Stimulated activated CD8-positive, alpha-beta memory T cell treated with anti-CD3 and anti-CD28 coated beads, Interleukin-4, amount 100 ng/mL, for 1 hour (primary cell): ENCODE data around the gene SMIM5.
"Not testable (repeated sequence)": the region's sequence is repeated elsewhere in the genome, so short reads cannot be mapped to it uniquely, and the experiment has no call there.

Experiments
- DNase-seq, 2 donors: peaks; one replicate each; pipeline ENCODE4 v3.0.0-alpha.2; 2020; ENCODE audit warnings: low read depth in 2 of 2, low spot score in 1 of 2

The SMIM5 gene

DNA sequence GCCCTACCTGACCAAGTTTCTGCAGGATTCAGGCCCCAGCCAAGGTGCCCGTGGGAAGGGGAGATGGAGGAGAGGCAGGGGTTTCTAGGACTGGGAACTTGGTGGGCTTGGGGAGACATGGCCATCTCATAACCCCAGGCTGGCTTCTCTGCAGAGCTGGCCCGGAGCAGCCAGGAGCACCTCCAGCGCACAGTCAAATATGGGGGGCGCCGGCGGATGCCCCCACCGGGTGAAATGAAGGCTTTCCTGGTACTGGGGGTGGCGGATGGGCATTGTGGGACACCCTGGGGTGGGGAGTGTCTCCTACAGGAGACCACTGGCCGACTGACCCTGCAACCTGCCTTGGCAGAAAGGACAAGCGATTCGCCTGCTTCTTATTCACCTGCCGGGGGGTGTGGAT, 9.2 kb upstream of the SMIM5 start:
- no peak for DNase-seq

DNA sequence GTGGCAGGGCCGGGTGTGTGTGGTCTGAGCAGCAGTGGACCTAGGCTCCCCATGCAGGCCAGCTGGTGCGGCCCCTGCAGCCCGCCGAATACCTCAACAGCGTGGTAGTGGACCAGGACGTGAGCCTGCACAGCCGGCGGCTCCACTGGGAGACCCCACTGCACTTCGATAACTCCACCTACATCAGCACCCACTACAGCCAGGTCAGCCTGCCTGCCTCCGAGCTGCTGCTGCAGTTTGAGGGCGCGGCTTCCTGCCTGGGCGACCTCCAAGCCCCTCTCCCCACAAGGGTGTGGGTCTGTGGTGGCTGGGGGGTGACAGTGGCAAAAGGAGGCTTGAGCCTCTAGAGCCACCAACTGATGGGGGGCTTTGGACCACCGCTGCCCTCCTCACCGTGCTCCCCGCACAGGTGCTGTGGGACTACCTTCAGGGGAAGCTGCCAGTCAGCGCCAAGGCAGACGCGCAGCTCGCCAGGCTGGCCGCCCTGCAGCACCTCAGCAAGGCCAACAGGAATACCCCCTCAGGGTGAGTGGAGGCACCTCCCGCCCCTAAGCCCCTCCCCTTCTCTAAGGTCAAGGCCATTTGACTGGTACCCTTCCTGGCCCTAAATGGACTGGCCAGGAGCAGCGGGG, 8.4 kb upstream of the SMIM5 start:
- DNase-seq, result no peak

GRCh38 chr17:75625813-75626486, 7.3 kb upstream of the SMIM5 start:
- DNase-seq, result no peak

DNA sequence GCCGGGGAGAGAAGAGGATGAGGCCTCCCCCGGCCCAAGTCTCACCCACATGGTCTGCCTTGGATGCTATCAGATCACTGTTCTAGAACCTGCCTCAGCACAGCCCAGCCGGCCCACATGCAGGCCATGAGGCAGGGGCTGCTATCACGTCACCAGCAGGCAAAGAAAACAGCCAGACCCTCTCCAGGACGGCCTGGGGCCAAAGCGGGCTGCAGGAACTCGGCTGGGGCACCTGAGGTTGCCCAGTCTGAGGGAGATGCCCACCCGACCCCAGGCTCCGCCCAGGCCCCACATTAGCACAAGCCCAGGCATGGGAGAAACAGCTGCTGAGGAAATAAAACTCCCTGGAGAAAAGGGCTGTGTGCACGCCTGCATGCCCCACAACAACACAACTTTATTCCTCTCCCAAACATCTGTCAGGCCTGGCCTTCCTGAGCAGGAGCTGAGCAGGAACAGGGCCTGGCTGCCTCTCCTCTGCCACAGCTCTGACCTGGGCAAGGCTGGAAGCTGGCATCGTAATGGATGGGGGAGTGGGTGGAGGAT, 6.7 kb upstream of the SMIM5 start:
- DNase-seq, result no peak

- DNase-seq, result no peak
Observed at GRCh38 chr17:75627094-75627493, 6.1 kb upstream of the SMIM5 start.

- DNase-seq, result no peak
Observed at GRCh38 chr17:75628425-75628824, 4.8 kb upstream of the SMIM5 start.

DNA sequence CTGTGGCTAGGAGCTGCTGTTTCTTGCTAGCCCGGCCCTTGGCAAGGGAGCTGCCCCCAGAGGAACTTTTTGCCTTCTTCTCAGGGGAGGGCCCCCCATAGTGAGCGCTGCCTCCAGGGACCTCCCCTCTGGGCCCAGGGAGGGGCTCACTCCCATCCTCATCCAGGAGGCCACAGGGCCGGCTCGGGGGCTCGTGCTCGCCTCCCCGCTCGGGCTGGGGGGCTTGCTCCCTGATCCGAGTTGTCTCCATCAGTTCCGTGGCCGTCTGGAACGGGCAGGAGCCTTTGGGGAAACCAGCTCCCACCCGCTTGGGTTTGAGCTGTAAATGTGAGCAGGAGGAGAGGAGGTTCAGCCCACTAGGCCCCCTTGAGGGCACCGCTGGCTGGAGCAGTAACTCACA, 4.1 kb upstream of the SMIM5 start:
- DNase-seq, result no peak

DNA sequence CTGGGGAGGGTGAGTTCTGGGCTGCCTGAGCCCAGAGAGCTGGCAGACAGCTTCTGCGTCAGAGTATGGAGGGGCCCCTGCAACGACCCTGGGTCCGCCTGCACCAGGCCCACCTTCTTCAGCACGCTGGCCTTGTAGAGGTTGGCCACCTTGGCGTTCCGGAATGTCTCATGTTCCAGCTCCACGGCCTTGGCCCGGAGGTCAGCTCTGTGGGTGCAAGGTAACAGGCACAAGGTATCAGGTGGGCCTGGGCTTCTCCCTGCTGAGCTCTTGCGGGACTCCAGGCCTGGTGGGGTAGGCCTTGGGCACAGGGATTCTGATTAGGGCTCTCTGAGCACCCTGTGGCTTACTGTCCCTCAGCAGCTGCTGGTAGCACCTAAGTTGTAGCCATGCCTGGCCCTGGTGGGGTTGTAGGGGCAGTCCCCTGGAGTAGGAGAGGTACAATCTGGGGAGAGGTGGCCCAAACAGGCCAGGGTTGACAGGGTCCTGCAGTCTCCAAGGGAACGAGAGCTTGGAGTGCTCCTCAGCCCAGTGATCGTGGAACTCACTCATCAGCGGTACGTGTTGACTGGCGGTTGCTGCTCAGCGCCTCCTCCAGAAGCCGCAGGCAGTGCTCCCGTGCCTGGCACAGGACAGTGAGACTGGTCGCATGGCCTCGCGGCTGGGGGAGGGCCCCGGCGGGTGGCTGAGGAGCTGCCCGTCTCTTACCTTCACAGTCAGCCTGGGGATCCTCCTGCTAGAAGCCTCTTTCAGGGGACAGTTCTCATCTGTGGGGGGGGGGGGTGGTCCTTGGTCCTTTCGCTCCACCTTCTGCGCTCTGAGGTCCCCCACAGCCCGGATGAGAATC, 2.9 kb upstream of the SMIM5 start:
- no peak for DNase-seq

- no peak for DNase-seq
Observed at GRCh38 chr17:75631353-75631752, 1.9 kb upstream of the SMIM5 start.

DNA sequence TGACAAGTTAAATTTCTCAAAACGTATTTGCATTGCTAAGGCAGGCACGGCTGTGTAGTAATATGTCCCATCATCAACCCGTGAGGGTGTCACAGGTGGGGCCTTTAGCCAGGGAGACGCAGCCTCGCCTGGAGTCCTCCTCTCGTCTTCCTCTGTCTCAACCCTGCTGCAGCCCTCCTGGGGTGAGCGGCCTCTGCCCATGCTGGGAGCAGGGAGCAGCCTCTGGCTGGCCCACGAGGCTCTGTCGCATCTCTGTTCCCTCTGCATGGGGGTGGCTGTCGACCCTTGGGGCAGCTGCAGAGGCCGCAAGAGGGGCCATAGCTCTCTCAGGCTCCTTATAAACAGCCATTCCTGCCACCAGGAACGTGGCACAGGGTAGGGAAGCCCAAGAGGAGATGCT, 806 bp upstream of the SMIM5 start:
- no peak for DNase-seq

GRCh38 chr17:75633486-75634375, 497 bp downstream of the SMIM5 start:
- peak in 1 of 2 donors; percentile 19 for DNase-seq

DNA sequence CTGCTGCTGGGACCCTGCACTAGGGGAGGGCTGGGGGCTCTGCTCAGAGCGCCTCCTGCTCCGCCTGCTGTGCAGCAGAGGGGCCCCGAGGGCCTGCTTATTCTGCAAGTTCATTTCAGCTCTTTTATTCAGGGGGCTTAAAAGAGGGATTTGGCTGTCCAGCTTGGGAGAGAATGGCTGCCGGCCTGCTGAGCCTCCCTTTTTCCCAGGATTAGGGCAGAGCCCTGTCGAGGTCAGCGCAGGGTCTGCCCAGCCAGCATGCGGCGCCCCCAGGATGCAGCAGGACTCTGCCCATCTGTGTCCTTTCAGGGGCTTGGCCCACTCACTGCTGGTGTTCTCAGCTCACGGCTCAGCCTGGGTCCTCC, 1.1 kb downstream of the SMIM5 start:
- DNase-seq, result no peak

DNA sequence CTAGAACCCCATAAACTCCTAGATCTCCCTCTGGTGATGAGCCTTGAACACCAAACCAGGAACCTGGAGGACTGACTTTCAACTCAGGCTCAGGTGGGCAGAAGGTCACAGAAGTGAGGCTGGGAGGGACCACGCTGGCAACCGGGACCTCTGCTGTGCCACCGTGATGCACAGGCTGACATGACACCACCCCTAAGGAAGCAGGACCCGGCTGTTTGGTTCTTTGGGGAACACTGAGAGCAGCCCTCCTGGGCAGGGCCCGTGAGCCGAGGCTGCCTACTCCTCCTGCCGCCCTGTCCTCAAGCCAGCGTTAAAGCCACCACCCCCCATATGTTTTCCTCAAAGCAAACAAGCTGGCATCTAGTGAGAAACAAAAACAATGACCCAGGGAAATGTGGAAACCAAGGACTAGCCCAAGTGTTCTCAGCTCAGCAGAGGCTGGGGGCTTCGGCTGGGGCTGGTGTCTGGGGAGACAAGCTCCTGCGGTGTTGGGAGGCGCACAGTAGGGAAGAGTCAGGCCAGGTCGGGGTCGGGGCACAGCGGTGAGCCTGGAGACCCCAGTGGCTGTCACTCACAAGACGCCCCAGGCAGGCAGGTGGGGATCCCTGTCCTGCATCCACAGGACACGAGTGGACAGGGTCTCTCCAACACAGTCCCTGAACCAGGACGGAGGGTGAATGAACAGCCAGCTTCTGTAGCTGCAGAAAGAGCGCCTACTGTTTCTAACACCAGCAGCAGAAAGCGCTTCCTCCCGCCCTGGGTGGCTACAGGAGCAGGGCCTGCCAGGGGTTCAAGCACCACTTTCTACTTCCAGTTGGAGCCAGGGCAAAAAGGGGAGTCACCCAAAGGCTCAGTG, 1.7 kb downstream of the SMIM5 start:
- no peak for DNase-seq

GRCh38 chr17:75635610-75636202, 2.5 kb downstream of the SMIM5 start:
- no peak for DNase-seq

DNA sequence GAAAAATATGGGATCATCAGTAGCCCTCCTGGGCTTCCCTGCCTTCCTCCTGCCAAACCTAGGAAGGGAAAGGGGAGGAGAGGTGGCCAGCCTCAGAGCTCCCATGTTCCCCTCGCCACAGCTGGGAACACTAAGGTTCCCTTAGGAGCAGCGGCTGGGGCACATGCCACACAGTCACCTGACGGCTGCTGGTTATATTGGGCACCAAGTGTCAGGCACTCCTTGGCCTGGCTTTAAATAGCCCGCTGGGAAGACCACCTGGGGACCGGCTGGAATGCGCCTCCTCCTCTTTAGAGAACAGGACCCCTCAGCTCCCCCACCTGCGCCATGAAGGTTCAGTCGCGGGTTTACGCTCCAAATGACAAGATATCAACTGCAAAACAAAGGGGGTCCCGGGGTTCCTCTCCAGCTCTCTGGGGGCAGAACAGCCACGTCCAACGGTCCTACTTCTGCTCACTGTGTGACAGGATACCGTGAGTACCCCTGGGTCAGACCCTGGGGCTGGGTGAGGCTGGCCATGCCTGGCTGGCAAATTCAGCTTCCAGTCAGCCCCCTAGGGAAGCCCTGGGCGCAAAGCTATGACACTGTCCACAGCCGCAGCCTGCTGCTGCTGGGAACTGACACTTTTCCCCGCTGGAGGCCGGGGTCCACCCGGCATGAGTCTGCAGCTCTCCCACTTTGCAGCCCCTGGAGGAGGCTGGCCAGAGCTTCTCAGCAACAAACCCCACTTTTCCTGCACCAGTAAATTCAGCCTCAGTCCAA, 3.3 kb downstream of the SMIM5 start:
- no peak for DNase-seq

DNA sequence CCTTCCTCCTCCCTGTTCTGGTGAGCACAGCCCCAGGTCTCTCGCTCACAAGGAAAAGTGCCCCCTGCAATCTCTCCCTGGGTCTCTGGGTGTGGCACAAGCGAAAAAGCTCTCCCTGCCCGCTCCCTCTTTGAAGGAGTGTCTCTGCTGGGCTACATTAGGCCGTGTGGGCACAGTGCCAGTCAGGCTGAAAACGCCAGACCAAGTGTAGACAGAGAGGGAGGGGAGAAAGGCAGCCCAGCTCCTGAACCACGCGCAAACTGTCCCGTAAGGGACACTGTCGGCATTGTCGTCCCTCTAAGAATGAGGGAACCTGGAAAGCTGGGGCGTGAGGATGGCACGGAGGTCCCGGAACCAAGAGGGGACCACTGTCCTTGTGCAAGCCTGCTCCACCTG, 3.9 kb downstream of the SMIM5 start:
- no peak for DNase-seq

DNA sequence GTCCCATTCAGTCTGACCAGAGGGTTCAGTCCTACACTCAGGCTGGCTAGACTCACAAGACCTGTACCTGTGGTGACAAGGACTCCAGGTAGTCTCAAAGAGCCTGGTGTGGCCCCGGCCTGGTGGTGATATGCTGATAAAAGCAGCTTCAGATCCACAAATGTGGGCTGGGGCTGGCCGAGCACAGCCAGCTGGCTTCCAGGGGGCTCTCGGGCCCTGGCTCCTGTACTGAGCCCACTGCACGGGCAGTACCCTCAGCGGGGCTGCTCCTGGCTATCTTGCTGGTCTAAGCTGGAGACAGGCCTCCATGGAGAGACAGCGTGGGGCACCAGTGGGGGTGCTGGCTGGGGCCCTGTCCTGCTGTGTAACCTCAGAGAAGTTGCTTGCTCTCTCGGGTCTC, 4.3 kb downstream of the SMIM5 start:
- DNase-seq, result no peak

DNA sequence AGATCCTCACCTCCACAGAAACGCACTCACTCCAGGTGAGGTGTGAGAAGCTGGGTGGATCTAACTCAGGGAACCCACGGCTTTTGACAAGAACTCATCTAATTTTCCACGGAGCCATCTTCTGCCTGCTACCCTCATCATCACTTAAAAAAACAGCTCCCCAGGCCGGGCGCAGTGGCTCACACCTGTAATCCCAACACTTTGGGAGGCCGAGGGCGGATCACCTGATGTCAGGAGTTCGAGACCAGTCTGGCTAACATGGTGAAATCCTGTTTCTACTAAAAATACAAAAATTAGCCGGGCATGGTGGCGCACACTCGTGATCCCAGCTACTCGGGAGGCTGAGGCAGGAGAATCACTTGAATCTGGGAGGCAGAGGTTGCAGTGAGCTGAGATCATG, 4.8 kb downstream of the SMIM5 start:
- DNase-seq, result not testable (repeated sequence)

DNA sequence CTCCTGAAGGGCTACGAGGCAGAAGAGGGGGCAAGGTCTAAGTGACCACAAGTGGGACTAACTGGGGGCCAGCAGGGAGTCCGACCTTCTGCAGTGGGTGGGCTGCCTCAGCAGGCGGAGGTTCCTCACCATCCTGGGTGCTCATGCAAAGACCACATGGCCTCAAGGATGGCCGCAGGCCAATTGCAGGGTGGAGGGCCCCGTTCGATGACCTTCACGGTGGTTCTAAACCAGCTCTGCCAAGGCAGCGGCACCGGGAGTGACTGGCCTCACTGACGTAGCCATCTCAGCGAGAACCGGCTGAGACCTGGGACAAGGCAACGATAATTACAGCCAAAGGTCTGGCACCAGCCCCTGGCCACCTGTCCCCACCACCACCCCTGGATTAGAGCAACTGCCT, 5.7 kb downstream of the SMIM5 start:
- no peak for DNase-seq
